Right forelimb (tissue), 1 donor: ENCODE results near the gene UNC93A.
"Not testable (repeated sequence)": the region's sequence is repeated elsewhere in the genome, so short reads cannot be mapped to it uniquely, and the experiment has no call there.

ENCODE experiments used
- DNase-seq: peaks from one replicate; pipeline ENCODE4 v3.0.0-alpha.2; 2018

The UNC93A gene

DNA sequence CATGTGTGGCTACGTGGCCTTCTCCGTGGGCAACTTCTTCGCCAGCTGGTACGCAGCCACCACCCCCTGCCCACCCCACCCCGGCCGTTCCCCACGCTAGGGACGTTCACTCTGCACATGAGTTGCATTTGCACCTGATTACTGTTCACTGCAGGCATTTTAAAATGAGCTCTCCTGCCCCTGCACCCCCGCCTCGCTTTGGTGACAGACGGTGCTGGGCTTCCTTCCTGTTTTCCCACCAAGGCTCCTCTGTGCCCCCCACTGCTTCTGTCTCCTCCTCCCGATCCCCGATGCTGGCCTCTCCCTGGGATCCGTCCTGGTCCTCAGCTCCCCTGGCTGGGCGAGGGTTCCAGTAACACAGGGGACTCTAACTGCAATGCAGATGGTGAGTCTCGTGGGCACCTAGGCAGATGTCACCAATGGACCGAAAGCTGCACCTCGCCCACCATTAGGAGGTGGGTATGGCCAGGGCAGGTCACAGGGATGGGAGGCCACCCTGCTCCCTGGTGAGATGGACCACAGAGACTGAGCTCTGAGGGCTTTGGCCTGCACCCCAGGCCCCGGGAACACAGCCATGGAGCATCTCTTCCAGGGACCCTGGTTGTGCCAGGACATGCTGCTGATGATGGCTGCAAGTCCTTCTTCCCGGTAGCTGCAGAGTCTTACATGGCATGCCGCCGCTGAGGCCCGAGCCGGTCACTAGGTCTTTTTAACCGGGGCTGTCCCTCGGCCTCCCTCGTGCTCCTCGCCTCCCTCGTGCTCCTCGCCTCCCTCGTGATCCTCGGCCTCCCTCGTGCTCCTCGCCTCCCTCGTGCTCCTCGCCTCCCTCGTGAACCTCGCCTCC, 3.8 kb downstream of the UNC93A start:
- no peak for DNase-seq

DNA sequence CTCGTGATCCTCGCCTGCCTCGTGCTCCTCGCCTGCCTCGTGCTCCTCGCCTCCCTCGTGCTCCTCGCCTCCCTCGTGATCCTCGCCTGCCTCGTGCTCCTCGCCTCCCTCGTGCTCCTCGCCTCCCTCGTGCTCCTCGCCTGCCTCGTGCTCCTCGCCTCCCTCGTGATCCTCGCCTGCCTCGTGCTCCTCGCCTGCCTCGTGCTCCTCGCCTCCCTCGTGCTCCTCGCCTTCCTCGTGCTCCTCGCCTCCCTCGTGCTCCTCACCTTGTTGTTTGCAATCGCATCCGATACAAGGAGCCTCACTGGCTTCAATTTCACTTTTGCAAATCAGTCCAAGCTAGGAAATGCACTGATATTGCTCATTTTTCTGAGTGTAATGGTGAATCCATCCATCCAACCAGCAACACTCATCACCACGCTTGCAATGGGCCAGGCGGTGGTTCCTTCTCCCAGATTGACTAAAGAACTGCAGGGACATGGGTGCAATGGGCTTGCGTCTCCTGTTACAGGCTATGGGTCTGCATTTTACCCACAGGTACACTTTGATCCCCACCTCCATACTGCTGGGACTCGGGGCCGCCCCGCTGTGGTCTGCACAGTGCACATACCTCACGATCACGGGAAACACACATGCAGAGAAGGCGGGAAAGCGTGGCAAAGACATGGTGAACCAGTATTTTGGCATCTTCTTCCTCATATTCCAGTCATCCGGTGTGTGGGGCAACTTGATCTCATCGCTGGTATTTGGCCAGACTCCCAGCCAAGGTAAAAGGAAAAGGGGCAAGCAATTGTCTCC, 4.6 kb downstream of the UNC93A start:
- DNase-seq, result no peak

DNA sequence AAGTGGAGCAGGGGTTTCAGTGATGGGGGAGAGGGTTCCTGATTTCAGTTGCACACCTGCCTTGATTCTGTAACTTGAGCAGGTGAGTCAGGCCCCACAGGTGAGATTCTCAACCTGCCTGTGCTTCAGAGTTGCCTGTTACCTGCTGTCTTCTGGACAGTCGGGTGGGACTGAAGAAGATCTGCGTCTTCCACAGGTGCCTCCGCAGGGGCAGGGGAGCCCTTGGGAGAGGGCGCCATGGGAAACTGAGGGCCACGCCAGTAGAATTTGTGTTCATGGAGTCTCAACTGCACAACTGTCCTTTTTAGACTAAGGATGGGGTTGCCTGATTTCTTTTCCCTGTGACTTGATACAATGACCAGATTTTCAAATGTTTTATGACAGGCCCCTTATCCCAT, 5.2 kb downstream of the UNC93A start:
- DNase-seq, result no peak

DNA sequence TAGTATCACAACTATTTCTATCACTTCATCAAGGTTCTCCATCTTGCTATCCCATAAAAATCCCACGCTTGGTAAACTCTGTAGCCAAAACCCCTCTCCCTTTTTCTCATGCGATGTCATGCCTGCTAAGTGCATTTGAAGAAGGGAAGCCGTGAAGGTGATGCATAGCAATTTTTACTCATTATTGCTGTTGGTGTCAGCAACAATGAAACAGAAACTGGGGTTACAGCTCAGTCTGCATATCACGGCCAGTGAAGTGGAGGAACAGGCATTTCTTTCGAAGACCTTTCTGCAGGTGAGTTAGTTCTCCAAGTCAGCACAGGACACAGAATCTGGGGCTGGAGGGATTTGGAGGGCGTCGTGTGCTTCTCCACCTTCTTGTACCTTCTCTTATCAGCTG, 5.8 kb downstream of the UNC93A start:
- DNase-seq, result no peak

DNA sequence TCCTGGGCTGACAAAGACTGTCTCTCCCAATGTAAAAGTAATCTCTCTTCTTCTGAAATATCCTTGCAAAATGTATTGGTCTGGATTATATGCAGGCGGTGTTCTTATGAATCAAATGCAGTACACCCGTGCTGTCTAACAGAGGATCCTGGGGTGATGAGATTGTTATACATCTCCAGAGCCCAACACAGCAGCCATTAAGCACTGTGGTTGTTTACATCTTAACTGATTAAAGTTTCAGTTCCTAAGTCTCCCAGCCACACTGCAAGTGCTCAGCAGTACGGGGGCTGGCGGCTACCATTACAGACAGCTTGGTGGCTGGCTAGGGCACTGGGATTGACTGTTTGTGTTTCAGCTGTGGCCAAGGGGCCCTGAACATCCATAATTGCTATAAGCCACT, 7.0 kb downstream of the UNC93A start:
- no peak for DNase-seq

DNA sequence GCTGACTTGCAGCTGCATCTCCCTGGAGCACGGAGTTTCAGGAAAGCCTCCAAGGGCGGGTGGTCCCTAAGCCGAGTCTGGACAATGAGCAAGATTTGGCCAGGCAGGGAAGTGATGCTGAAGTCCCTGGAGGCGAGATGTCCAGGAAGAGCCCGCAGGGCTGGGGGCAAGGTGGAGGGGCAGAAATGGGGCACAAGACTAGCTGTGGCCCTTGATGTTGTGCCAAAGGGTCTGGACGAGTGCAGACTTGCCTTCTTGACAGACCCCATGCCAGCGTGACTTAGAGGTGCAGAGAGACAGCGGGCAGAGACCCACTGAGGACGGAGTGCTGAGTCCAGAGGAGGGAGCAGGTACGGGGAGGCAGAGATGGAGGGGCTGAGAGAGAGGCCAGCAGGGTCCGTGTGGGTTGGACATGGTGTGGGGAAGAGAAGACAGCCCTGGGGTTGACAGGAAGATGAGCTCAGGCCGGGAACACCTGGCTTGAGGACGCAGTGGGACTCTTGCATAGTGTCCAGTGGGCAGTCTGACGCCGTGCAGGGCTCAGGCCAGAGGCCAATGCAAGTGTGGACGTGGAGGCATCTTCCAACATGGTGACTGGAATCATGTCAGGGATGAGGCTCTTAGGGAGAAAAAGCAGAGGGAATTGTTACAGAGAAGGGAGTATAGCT, 8.7 kb downstream of the UNC93A start:
- no peak for DNase-seq

DNA sequence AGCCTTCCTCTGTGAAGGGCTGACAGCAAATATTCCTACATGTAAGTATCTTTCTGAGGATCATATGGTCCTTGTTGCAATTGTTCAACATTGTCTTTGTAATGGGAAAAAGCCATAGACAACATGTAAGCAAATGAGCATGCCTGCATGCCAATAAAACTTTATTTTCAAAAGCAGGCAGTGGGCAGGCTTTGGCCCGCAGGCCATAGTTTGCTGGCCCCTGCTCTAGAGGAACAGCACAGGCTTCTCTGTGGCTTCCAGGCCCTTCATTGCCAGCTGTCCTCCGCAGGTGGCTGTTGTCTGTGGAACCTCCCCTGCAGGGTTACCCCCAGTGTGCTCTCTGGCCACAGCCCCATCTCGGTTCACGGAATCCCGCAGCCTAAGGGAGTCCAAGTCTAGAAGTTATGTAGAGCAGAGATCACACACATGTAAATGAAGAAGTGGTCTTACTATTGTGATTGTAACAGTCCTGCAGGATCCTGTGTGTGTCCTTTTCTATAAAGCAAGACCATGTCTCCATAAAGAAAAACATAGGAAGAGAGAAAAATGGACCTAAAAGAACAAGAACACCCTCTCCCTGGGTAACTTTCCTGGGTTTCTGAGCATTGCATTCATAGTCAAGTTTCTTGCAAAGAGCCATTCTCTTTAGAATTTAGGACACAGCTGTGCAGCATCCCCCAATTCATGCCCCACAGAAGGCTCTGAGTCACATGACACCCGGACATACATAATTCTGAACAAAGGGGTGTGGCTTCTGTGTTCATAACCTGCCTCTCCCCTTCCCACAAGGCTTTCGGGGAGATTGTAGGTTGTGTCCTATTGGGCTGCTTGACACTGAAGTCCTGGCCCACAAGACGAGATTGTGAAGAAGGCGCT, 10.0 kb downstream of the UNC93A start:
- DNase-seq, result no peak

DNA sequence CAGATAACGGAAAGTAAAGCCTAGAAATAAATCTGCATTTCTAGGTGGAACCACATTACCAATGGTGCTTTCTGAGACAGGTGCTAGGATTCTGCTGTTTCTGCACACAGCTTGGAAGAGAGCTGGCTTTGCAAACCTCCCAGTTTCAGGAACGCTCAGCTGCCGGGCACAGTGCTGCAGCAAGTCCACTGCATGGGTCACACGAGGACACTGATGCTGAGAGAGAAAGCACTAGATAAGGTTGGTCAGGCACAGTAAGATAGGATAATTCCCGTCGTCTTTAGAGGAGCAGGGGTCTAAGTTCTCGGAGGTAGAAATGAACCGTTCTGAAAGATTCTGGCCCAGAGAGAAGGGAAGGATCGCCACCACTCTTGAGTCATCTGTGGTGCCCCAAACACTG, 11.0 kb downstream of the UNC93A start:
- DNase-seq, result no peak

DNA sequence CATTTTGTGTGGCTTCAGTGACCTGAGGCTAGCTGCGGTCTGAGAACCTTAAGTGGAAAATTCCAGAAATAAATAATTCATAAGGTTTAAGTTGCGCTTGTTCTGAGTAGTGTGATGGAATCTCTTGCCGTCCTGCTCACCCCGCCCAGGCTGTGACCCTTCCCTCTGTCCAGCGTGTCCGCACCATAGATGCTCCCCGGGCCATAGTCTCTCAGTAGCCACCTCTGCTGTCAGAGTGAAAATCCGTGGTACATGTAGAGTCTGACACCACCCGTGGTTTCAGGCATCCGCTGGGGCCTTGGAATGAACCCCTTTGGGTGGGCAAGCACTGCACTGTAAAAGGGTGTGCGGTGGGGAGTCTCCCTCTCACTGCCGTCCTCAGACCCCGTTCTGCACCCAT, 11.7 kb downstream of the UNC93A start:
- DNase-seq, result no peak

DNA sequence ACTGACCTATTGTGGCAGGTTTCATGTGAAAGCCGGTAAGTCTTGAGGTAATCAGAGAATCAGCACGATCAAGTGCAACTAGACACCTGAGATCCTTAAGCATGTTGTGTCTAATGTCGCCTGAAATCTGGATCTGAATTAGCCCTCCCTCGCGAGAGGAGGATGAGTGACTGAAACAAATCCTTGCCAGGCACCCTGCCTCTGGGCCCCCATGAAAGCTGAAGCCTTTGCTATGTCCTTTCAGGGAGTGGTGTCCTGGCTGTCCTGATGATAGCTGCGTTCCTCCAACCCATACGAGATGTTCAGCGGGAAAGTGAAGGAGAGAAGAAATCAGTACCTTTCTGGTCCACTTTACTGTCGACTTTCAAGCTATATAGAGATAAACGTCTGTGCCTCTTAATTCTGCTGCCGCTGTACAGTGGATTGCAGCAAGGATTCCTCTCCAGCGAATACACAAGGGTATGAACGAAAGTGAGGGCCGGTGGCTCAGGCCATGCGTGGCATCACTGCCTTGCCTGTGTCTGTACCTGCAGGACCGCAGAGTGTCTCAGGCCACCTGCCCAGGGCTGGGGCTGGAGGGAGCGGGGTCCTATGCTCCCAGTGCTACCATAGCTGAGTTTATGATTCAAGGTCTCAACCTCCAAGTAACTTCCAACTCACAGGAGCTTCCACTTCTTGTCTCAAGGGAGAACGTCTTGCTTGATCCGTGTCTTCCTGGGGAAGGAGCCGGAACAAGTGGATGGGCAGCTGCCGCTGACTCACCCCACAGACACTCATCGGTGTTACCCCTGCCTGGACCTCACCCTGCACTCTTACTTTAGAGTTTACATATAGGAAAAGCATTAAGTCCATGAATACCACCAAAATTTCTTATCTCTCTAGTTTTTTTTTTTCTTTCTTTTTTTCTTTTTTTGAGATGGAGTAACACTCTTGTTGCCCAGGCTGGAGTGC, 12.8 kb downstream of the UNC93A start:
- DNase-seq, result no peak

DNA sequence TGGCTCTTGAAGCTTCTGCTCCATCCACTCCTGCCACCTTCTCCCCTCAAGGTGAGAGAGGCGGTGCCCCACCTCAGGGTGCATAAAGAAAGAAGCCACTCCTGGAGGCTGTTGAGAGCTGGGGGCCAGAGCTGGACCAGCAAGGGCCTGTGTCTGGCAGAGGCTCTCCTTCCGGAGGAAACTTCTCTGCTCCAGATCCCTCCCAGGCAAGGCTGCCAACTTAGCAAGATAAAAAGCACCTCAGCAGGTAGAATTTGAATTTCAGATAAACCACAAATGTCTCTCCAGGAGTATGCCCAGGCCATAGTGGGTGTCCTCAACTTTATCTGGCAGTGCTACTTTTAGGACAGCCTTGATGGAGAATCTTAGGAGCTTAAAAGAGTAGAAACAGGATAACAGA, 13.8 kb downstream of the UNC93A start:
- no peak for DNase-seq

DNA sequence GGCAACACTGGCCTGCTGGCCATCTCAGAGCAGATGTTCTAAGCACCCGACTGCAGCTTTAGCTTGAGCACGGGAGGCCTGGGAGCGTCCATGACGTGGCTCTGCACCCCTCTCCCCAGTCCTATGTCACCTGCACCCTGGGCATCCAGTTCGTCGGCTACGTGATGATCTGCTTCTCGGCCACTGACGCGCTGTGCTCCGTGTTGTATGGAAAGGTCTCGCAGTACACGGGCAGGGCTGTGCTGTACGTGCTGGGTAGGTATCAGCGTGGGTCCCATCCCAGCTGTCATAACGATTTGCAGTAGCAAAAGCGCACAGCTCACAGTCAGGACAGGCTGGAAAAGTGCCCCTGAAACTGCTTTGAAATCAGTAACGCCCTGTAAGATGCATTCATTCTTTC, 14.7 kb downstream of the UNC93A start:
- no peak for DNase-seq

DNA sequence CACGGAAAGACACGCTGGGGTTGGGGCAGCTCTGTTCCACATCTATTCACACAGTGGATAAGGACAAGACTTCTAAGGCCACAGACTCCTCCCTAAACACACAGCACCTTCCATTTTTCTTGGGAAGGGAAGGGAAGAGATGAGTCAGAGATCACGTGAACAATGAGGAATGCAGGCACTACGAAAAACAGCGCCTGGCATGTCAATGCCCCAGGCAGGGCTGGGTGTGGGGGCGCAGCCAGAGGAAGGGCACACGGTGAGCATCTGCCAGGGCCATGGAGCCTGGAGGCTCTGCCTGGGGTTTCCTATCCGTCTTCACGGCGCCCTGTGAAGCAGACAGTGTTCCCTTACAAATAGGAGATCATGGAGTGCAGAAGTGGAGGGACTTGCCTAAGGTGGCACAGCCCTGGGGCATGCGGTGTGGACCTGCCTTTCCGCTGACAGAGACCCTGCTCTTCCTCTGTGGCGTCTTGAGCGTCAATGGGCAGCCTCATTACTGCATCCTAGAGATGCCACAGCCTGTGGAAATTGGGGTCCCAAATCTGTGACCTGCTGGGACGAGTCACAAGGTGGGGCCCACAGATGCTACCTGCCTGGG, 15.4 kb downstream of the UNC93A start:
- no peak for DNase-seq

DNA sequence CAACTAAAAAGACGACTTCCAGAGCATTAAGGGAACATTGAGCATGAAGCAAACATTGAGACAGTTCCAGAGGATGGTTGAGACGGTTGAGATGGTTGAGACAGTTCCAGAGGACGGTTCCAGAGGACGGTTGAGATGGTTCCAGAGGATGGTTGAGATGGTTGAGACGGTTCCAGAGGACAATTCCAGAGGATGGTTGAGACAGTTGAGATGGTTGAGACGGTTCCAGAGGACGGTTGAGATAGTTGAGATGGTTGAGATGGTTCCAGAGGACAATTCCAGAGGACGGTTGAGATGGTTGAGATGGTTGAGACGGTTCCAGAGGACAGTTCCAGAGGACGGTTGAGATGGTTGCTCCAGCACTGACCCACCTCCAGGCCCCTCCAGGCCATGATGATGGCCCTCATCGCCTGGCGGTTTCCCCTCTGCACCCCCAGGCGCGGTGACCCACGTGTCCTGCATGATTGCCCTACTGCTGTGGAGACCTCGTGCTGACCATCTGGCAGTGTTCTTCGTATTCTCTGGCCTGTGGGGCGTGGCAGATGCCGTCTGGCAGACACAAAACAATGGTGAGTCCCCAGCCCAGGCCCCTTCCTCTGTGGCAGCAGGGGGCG, 16.3 kb downstream of the UNC93A start:
- no peak for DNase-seq

DNA sequence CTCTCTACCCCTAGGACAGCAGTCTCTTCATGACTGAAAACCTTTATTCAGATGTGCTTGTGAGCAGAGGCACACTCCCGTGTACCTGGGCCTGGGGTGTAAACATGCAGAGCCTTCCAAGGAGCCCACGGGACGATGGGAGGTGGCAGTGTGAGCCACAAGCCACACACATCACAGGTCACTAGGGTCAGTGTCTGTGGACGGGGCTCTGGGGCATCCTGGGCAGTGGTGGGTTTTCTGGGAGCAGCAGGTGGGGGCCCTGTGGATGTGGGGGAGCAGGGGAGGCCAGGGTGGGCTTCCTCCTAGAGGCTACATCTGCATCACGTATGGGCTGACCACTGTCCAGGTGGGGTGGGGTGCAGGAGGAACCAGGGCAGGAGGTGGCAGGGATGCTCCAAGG, 17.1 kb downstream of the UNC93A start:
- no peak for DNase-seq

DNA sequence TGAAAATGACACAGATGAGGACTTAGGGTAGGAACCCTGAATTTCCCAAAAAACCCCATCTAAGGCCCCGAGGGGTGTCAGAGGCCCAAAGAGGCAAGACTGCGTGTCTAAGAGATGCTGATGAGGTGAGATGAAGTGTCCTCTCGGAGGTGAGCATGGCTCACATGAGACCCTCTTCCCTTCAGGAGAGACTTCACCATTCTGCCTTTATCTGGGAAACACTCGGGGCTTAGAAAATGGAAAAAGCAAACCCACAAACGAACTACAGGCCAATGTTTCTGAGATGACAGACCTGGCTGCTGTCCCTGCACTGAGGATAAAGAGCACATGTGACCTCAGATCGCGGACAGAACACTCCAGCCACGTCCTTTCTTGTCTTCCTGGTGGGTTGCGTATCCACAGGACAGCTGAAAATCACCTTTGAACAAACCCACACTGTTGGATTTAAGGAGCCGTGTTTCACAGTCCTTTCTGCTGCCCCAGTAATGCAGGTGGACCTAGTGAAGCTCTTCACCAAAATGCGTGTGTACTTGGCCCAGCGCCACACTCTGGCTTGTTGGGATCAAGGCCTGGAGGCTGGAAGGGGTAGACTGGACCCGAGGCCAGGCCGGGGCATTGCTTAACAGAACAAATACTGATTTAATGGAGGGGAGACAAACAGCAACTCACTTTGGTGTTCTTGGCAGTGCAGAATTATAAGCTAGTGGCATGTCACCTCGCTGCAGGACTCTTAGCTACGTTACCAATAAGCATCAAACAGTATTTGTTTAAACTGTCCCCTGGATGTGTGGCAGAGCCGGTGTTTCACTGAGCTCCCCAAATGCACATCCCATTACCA, 18.5 kb downstream of the UNC93A start:
- DNase-seq, result not testable (repeated sequence)

DNA sequence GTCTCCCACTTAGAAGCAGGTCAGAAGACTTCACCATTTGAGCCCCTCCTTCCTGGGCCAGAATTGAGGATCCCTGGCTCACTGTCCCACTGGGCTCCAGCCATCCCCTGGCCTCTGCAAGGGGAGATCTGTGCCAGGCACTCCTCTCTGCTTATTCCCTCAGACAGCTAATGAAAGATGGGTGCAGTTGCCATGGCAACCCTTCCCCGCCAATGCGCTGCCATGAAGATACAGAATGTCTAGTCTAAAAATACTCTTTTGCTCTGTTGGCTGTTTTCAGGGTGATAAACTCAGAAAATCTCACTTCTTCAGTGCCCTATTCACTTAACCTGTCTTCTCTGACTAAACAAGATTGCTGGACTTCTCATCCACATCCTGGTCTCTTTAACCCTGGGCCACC, 20.2 kb downstream of the UNC93A start:
- DNase-seq, result no peak

DNA sequence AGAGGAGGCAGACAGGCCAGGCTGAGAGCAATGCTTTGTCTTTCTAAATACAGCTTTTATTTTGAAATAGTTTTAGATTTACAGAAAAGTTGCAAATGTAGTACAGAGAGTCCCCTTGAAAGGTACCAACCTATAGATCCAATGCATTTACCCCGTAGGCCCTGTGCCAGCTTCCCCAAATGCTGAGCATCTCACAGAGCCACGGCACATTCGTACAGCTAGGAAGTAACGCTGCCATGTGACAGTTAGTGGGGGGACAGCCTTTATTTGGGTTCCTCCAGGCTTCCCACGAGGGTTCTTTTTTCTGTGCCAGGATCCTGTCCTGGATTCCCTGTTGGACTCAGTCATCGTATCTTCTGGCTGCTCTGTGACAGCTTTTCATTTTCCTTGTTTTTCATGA, 20.6 kb downstream of the UNC93A start:
- not testable (repeated sequence) for DNase-seq

DNA sequence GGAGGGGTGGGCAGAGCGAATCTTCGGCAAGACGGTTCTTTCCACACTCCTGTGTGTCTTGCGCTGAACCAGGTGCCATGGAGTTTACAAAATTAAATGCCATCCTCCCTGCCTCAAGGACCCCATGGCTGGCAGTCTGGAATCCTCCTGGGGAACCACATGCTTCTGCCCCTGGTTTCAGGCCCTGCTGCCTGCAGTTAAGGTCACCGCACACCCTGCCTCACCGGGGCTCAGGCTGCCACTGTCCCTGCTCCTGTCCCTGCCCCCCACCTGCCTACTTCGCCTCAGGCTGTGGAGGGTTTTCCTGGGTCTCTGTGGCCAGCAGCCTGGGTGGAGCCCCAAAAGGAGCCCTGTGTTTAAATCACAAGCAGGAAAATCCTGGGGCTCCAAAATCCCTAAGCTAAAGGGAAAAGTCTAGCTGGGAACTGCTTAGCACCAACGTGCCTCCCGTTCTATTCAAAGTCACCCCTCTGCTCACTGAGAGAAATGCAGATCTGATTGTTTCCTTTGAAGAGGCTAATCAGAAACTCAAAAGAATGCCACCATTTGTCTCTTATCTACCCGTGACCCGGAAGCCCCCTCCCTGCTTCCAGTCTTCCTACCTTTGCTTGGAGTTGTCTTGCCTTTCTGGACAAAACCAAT, 23.2 kb downstream of the UNC93A start:
- DNase-seq, result no peak
